Large intestine (tissue), 3 donors: ENCODE measurements around the gene RPS28. TPM values are rescaled to one million over a fixed set of nuclear protein-coding genes. Genes with fewer than 3 reads are reported as not detected.

ENCODE experiments used
- DNase-seq, 2 donors: peaks; one replicate each; pipeline versions ENCODE4 v3.0.0 to v3.0.0-alpha.2; 2013
- H3K27ac ChIP-seq: one replicate; pipeline ENCODE4 v1.5.1; 2013; ENCODE audit warnings: low read length
- H3K27me3 ChIP-seq: 2 replicates; pipeline ENCODE4 v1.6.1; 2013; ENCODE audit warnings: low read length; ENCODE audit not compliant: control insufficient read depth, insufficient read depth
- H3K36me3 ChIP-seq: 2 replicates; pipeline ENCODE4 v1.6.1; 2013; ENCODE audit warnings: low read length; ENCODE audit not compliant: control insufficient read depth, insufficient read depth
- H3K4me1 ChIP-seq: one replicate; pipeline ENCODE4 v1.6.1; 2013; ENCODE audit warnings: low read length; ENCODE audit not compliant: control insufficient read depth, insufficient read depth
- H3K4me3 ChIP-seq: one replicate; pipeline ENCODE4 v1.5.1; 2013; ENCODE audit warnings: low read length
- H3K9me3 ChIP-seq: one replicate; pipeline ENCODE4 v1.6.1; 2013; ENCODE audit warnings: mild to moderate bottlenecking, low read depth, low read length, moderate library complexity; ENCODE audit not compliant: control insufficient read depth
- WGBS: methylation state at CpG from one replicate; pipeline ENCODE4 v1.1.5; 2013; ENCODE audit warnings: low lambda C conversion rate; ENCODE audit not compliant: insufficient coverage; 5-methylcytosine and 5-hydroxymethylcytosine counted together
- polyA plus RNA-seq: library from polyadenylated mRNA; unstranded; fragments of 120-200 nt; gene quantifications from one replicate; pipeline ENCODE4 v1.2.1, GENCODE V29; 2013

RPS28 gene
- polyA plus RNA-seq, 1 donor = 1,187 TPM

GRCh38 chr19:8358948-8359347 lies 37.7 kb downstream of the RPS28 start:
- WGBS = no CpG with 5 or more reads among the region's 6 CpGs
- Histone ChIP-seq H3K27ac (no peak overlapping the region), H3K4me1 (peaks cover 18% of the 10 kb centered on the region), H3K27me3 (peaks cover 2% of the 10 kb centered on the region), H3K36me3 (no peaks in the 10 kb centered on the region), H3K9me3 (peaks cover 5% of the 10 kb centered on the region), H3K4me3 (no peak overlapping the region)
- no peak for DNase-seq

GRCh38 chr19:8360196-8360595 lies 38.9 kb downstream of the RPS28 start:
- peaks cover 5% of the 10 kb centered on the region for H3K9me3 ChIP-seq
- no peak overlapping the region for H3K27ac ChIP-seq
- H3K4me1 ChIP-seq = peaks cover 25% of the 10 kb centered on the region
- no peak overlapping the region for H3K4me3 ChIP-seq
- 75% methylated on average over 4 of the region's 8 CpGs for WGBS
- peaks cover 12% of the 10 kb centered on the region for H3K27me3 ChIP-seq
- no peak for DNase-seq
- H3K36me3 ChIP-seq = no peaks in the 10 kb centered on the region

- Histone ChIP-seq H3K4me3 (no peak overlapping the region), H3K27me3 (peaks cover 26% of the 10 kb centered on the region), H3K4me1 (peaks cover 23% of the 10 kb centered on the region), H3K27ac (no peak overlapping the region), H3K36me3 (no peaks in the 10 kb centered on the region), H3K9me3 (no peaks in the 10 kb centered on the region)
- no CpG with 5 or more reads among the region's 12 CpGs for WGBS
- peak; percentile 82 to 85 for DNase-seq
These were observed 40.9 kb downstream of the RPS28 start for GRCh38 chr19:8361921-8362793.

- Histone ChIP-seq H3K4me3 (peak within 1 kb of the TSS; percentile 45), H3K27ac (no peak within 1 kb of the TSS), H3K9me3 (no peaks in the 10 kb centered on the region), H3K4me1 (peaks cover 27% of the 10 kb centered on the region), H3K36me3 (no peaks in the 10 kb centered on the region), H3K27me3 (peaks cover 26% of the 10 kb centered on the region)
- WGBS = no CpG with 5 or more reads among the region's 81 CpGs
- DNase-seq = peak in 1 of 2 donors; percentile 58
These were observed 42.8 kb downstream of the RPS28 start, which contains the start of gene ANGPTL4 for GRCh38 chr19:8363803-8364771. ANGPTL4 (plus strand) TSS chr19:8364155; CDS start chr19:8364322, 167 bp downstream.

GRCh38 chr19:8366121-8366581 lies 44.9 kb downstream of the RPS28 start:
- DNase-seq = no peak
- H3K27ac ChIP-seq = no peak overlapping the region
- no CpG with 5 or more reads among the region's 11 CpGs for WGBS
- peaks cover 1% of the 10 kb centered on the region for H3K9me3 ChIP-seq
- no peak overlapping the region for H3K4me3 ChIP-seq
- H3K36me3 ChIP-seq = no peaks in the 10 kb centered on the region
- H3K27me3 ChIP-seq = peaks cover 26% of the 10 kb centered on the region
- H3K4me1 ChIP-seq = peaks cover 33% of the 10 kb centered on the region

GRCh38 chr19:8366961-8367326 lies 45.6 kb downstream of the RPS28 start:
- Histone ChIP-seq H3K36me3 (no peaks in the 10 kb centered on the region), H3K27me3 (peaks cover 26% of the 10 kb centered on the region), H3K9me3 (peaks cover 3% of the 10 kb centered on the region), H3K4me1 (peaks cover 33% of the 10 kb centered on the region), H3K27ac (no peak overlapping the region), H3K4me3 (no peak overlapping the region)
- no peak for DNase-seq
- no CpG with 5 or more reads among the region's 13 CpGs for WGBS

GRCh38 chr19:8367327-8368001 lies 46.2 kb downstream of the RPS28 start:
- DNase-seq = peak; percentile 66 to 67
- Histone ChIP-seq H3K4me1 (peaks cover 29% of the 10 kb centered on the region), H3K36me3 (no peaks in the 10 kb centered on the region), H3K27ac (no peak overlapping the region), H3K4me3 (no peak overlapping the region), H3K9me3 (peaks cover 3% of the 10 kb centered on the region), H3K27me3 (peaks cover 25% of the 10 kb centered on the region)
- WGBS = no CpG with 5 or more reads among the region's 23 CpGs

GRCh38 chr19:8370176-8371010 lies 49.1 kb downstream of the RPS28 start:
- H3K4me3 ChIP-seq = no peak overlapping the region
- peak in 1 of 2 donors; percentile 52 for DNase-seq
- peaks cover 17% of the 10 kb centered on the region for H3K4me1 ChIP-seq
- peaks cover 3% of the 10 kb centered on the region for H3K9me3 ChIP-seq
- H3K27me3 ChIP-seq = peaks cover 14% of the 10 kb centered on the region
- H3K36me3 ChIP-seq = no peaks in the 10 kb centered on the region
- 100% methylated on average over 1 of the region's 19 CpGs for WGBS
- no peak overlapping the region for H3K27ac ChIP-seq

GRCh38 chr19:8371011-8371804 lies 49.9 kb downstream of the RPS28 start:
- H3K4me3 ChIP-seq = no peak overlapping the region
- H3K4me1 ChIP-seq = peaks cover 17% of the 10 kb centered on the region
- no peak overlapping the region for H3K27ac ChIP-seq
- H3K9me3 ChIP-seq = peaks cover 3% of the 10 kb centered on the region
- DNase-seq = peak in 1 of 2 donors; percentile 25
- H3K36me3 ChIP-seq = no peaks in the 10 kb centered on the region
- WGBS = no CpG with 5 or more reads among the region's 28 CpGs
- peaks cover 7% of the 10 kb centered on the region for H3K27me3 ChIP-seq
